Endodermal cell (in vitro differentiated cells): ENCODE results near the gene GSTT4. TPM values are rescaled to one million over a fixed set of nuclear protein-coding genes. Genes with fewer than 3 reads are reported as not detected.
"Not testable (repeated sequence)": the region's sequence is repeated elsewhere in the genome, so short reads cannot be mapped to it uniquely, and the experiment has no call there.

Experiments
- DNase-seq: peaks from one replicate; pipeline ENCODE4 v3.0.0-alpha.2; 2017
- H3K27ac ChIP-seq: 2 replicates; pipeline ENCODE4 v1.5.1; 2013; ENCODE audit warnings: mild to moderate bottlenecking, low read depth, low read length, moderate library complexity
- H3K27me3 ChIP-seq: 2 replicates; pipeline ENCODE4 v1.6.1; 2013; ENCODE audit warnings: mild to moderate bottlenecking, low read length, moderate library complexity; ENCODE audit not compliant: insufficient read depth, control insufficient read depth, poor library complexity, severe bottlenecking
- H3K36me3 ChIP-seq: 2 replicates; pipeline ENCODE4 v1.7.0; 2013; ENCODE audit warnings: mild to moderate bottlenecking, low read length, moderate library complexity; ENCODE audit not compliant: control insufficient read depth, insufficient read depth
- H3K4me1 ChIP-seq: one replicate; pipeline ENCODE4 v1.7.0; 2013; ENCODE audit warnings: low read length; ENCODE audit not compliant: control insufficient read depth, insufficient read depth
- H3K4me3 ChIP-seq: 2 replicates; pipeline ENCODE4 v1.5.1; 2013; ENCODE audit warnings: mild to moderate bottlenecking, low read length, moderate library complexity
- H3K9ac ChIP-seq: 2 replicates; pipeline ENCODE4 v1.6.1; 2013; ENCODE audit warnings: mild to moderate bottlenecking, low read length, moderate library complexity; ENCODE audit not compliant: poor library complexity, severe bottlenecking; ENCODE audit errors: extremely low read depth
- H3K9me3 ChIP-seq: 2 replicates; pipeline ENCODE4 v1.6.1; 2013; ENCODE audit warnings: mild to moderate bottlenecking, low read length, moderate library complexity; ENCODE audit not compliant: control insufficient read depth
- H3K27ac Mint-ChIP-seq: 2 replicates; pipeline ENCODE4 v1.8.0; 2020; ENCODE audit warnings: mixed read lengths
- H3K27me3 Mint-ChIP-seq: 2 replicates; pipeline ENCODE4 v1.8.0; 2021; ENCODE audit warnings: mild to moderate bottlenecking, mixed read lengths; ENCODE audit not compliant: insufficient read depth
- H3K36me3 Mint-ChIP-seq: 2 replicates; pipeline ENCODE4 v1.8.0; 2020; ENCODE audit warnings: low read depth, mixed read lengths
- H3K4me1 Mint-ChIP-seq: 2 replicates; pipeline ENCODE4 v1.8.0; 2020; ENCODE audit warnings: mixed read lengths
- H3K4me3 Mint-ChIP-seq: 2 replicates; pipeline ENCODE4 v1.8.0; 2020; ENCODE audit warnings: mild to moderate bottlenecking, moderate library complexity, mixed read lengths
- H3K9me3 Mint-ChIP-seq: 2 replicates; pipeline ENCODE4 v1.8.0; 2020; ENCODE audit warnings: mild to moderate bottlenecking, mixed read lengths
- CTCF ChIP-seq: fragments of 200-600 bp; sonication (generic); conservative IDR thresholded peaks from 2 replicates; pipeline ENCODE4 v1.5.0; 2021; ENCODE audit warnings: antibody characterized with exemption, mild to moderate bottlenecking
- WGBS, 2 experiments: methylation state at CpG; one replicate each; pipeline versions ENCODE4 v1.1.5 to v1.1.7; 2013; ENCODE audit warnings: missing lambda C conversion rate in 2 of 2, mixed read lengths in 1 of 2; ENCODE audit not compliant: insufficient coverage in 1 of 2, insufficient read length in 1 of 2; 5-methylcytosine and 5-hydroxymethylcytosine counted together
- total RNA-seq, 2 donors: library from RNA; stranded (reverse); fragmentation: NEBNext Ultra II Directional in 1 of 2; extraction: Animal tissue kit (Norgen Biotek cat#: 25700) in 1 of 2; gene quantifications; 2 replicates in 1 of 2; 3 replicates in 1 of 2; pipeline ENCODE4 v1.2.1, GENCODE V29; 2021

Gene GSTT4
- total RNA-seq, 2 donors from 2014 or later, result not detected

DNA sequence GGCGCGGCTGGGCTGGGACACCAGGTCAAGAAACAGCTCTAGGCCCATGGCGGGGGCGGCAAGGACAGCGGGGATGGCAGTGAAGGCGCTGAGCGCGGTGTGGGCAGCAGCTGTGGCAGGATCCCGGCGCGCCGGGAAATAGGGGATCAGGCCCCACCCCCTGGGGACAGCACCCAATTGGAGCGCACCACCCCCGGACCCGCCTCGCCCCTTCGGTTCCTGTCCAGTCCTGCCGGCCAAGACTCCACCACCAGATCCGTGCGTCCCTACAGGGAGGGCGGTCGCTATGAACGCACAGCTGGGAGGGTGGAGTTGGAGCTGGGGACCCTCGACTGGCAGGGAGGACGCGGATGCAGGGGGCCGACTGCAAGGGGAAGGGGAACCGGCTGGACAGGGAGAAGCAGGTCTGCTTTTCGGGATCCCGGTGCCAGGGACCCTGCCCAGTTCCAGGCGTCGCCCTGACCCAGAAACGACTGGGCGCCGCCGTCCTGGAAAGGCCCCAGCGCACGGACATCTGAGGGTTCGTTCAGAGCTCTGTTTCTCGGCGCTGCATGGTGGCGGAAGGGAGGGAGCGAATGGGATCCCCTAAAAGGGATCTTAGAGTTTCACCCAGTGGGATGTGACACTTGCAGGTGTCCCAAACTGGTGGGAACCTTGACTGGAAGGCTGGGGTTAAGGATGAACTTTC is 44.0 kb downstream of the GSTT4 start, which contains the start of gene GSTT2B:
TSS of gene GSTT2B (minus strand) at position 112 of the 688 bp plus-strand sequence. CDS start at position 48, 64 bp downstream.
- WGBS, 2 experiments, result no CpG with 5 or more reads among the region's 43 CpGs

DNA sequence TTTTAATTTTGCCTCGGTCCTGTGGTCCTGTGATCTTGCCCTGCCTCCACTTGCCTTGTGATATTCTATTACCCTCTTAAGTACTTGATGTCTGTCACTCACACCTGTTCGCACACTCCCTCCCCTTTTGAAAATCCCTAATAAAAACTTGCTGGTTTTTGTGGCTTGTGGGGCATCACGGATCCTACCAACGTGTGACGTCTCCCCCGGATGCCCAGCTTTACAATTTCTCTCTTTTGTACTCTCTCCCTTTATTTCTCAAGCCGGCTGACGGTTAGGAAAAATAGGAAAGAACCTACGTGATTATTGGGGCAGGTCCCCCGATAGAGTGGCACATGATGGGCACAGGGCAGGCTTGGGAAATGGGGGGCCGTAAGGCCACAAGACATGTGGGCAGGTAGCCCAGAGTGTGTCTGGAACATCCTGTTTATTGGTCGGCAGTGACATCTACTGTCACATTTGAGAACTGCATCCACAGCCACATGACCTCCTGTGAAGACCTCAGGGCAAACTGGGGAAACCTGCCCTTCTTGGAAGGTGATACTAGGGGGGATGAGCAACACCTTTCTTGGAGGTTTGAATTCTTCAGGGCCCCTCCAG is 48.9 kb downstream of the GSTT4 start:
- H3K36me3 ChIP-seq, H3K27me3 ChIP-seq, H3K9ac ChIP-seq, H3K9me3 Mint-ChIP-seq, H3K4me1 Mint-ChIP-seq, H3K4me1 ChIP-seq, H3K36me3 Mint-ChIP-seq, H3K27ac ChIP-seq, H3K4me3 ChIP-seq, H3K27me3 Mint-ChIP-seq, H3K9me3 ChIP-seq: not testable (repeated sequence)
- H3K27ac Mint-ChIP-seq, result peak overlapping the region; percentile 93
- peak; percentile 97 for DNase-seq
- 20 to 23% methylated on average over 1 to 12 of the region's 12 CpGs for WGBS, 2 experiments
- H3K4me3 Mint-ChIP-seq, result peak overlapping the region; percentile 14
- peak; percentile 88 for TF ChIP-seq CTCF

More for the DNA sequence above, 44.0 kb downstream of the GSTT4 start, which contains the start of gene GSTT2B:
- not testable (repeated sequence) for H3K9me3 Mint-ChIP-seq, H3K4me1 Mint-ChIP-seq, H3K4me3 ChIP-seq, H3K9ac ChIP-seq, H3K4me3 Mint-ChIP-seq, H3K4me1 ChIP-seq, H3K9me3 ChIP-seq, H3K27me3 Mint-ChIP-seq, H3K27me3 ChIP-seq, H3K36me3 ChIP-seq, H3K27ac ChIP-seq, H3K27ac Mint-ChIP-seq, H3K36me3 Mint-ChIP-seq, DNase-seq

DNA sequence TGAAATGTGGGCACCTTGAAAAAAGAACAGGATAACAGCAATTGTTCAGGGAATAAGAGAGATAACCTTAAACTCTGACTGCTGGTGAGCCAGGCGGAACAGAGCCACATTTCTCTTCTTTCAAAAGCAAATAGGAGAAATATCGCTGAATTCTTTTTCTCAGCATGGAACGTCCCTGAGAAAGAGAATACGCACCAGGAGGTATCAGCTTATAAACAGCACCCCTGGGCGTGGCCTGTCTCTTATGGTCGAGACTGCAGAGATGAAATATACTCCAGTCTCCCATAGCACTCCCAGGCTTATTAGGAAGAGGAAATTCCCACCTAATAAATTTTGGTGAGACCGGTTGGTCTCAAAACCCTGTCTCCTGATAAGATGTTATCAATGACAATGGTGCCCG is 49.4 kb downstream of the GSTT4 start:
- 38 to 70% methylated on average over 2 to 6 of the region's 8 CpGs for WGBS, 2 experiments
- H3K4me3 Mint-ChIP-seq, result not testable (repeated sequence)

GRCh38 chr22:23954991-23955305 is 50.3 kb downstream of the GSTT4 start:
- H3K4me3 Mint-ChIP-seq, H3K27me3 Mint-ChIP-seq, H3K36me3 Mint-ChIP-seq, H3K9me3 Mint-ChIP-seq, H3K27ac ChIP-seq, H3K36me3 ChIP-seq, H3K4me3 ChIP-seq, H3K9me3 ChIP-seq, H3K4me1 Mint-ChIP-seq, H3K4me1 ChIP-seq, H3K9ac ChIP-seq, H3K27me3 ChIP-seq, H3K27ac Mint-ChIP-seq: not testable (repeated sequence)
- peak; percentile 73 for DNase-seq
- WGBS, 2 experiments, result 78 to 100% methylated on average over 1 to 5 of the region's 6 CpGs

More for the DNA sequence above, 49.4 kb downstream of the GSTT4 start:
- not testable (repeated sequence) for H3K9ac ChIP-seq, H3K27me3 Mint-ChIP-seq, H3K36me3 ChIP-seq, H3K9me3 Mint-ChIP-seq, H3K27ac ChIP-seq, H3K27me3 ChIP-seq, H3K4me1 ChIP-seq, H3K9me3 ChIP-seq, H3K4me1 Mint-ChIP-seq, H3K36me3 Mint-ChIP-seq, H3K4me3 ChIP-seq
- H3K27ac Mint-ChIP-seq, result peak overlapping the region; percentile 93
- peak; percentile 61 for DNase-seq

- not testable (repeated sequence) for H3K36me3 ChIP-seq, H3K4me1 Mint-ChIP-seq, H3K27me3 Mint-ChIP-seq, H3K27ac Mint-ChIP-seq, H3K9me3 Mint-ChIP-seq, H3K9ac ChIP-seq, H3K4me1 ChIP-seq, H3K9me3 ChIP-seq, H3K27me3 ChIP-seq, H3K4me3 Mint-ChIP-seq, DNase-seq, H3K4me3 ChIP-seq, H3K36me3 Mint-ChIP-seq, H3K27ac ChIP-seq
- 75 to 85% methylated on average over 2 to 8 of the region's 8 CpGs for WGBS, 2 experiments
Measured at GRCh38 chr22:23954193-23954990, 50.9 kb downstream of the GSTT4 start.

GRCh38 chr22:23953485-23953884 is 51.8 kb downstream of the GSTT4 start:
- H3K36me3 Mint-ChIP-seq, H3K27me3 ChIP-seq, DNase-seq, H3K9me3 Mint-ChIP-seq, H3K36me3 ChIP-seq, H3K9me3 ChIP-seq, H3K4me1 ChIP-seq, H3K9ac ChIP-seq, H3K4me3 ChIP-seq, H3K27me3 Mint-ChIP-seq, H3K27ac ChIP-seq, H3K4me3 Mint-ChIP-seq, H3K4me1 Mint-ChIP-seq, H3K27ac Mint-ChIP-seq: not testable (repeated sequence)
- WGBS, 2 experiments, result 77 to 100% methylated on average over 1 to 3 of the region's 4 CpGs
